GM19463 (cell line): ENCODE results near the gene SP8.

Experiments used
- ATAC-seq: cut with Tn5 transposase; IDR thresholded peaks from one replicate; pipeline ENCODE4 v1.9.1; 2021; ENCODE audit warnings: mild to moderate bottlenecking, moderate library complexity; ENCODE audit not compliant: unreplicated experiment

The SP8 gene

DNA sequence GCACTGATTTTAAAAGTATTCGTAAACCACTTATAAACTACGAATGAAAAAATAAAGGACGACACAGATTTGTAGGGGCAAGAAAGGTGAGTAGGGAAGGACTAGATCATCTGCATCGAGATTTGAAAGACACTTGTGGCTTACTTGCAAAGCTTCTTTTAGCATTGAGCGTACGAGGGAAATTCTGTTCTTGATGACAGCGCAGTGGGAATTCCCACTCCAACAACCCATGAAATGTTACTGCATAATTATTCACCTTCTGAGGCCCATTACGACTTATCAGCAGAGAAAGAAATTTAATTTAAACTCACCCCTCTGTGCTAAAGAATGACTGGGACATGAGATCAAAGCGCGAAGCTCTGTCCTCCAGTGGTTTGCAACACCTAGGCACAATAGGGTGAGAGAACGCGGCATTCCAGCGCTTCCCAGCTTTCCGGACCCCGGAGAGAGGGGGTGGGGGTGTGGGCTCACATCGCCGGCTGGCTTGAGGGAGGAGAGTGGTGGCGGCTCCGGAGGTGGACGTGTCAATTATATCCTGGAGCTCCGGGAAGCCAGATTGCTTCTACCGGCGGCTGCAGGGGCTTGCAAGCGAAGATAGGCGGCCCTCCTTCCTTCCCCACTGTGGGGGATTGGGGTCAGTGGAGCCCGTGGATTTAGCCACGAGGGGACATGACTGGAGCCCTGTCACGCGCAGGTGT is 10.3 kb downstream of the SP8 start:
- ATAC-seq = no peak

GRCh38 chr7:20754001-20754400 is 32.7 kb downstream of the SP8 start:
- ATAC-seq = no peak

DNA sequence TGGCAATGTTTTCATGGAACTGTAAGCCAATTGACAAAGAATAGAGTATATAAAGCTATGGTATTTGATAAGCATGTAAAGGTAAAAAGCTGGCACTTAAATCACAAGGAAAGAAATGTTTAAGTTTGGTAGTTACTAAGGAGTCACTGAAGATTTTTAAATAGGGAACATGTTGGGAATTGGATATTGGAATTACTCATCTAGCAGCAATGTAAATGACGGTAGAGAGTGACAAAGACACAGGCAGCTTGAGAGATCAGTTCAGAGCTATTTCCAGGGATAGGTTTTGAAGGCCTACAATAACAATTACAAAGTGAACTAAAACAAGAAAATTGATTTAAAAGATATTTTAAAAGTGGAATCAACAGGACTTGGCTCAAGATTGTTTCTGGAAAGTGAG is 36.8 kb downstream of the SP8 start:
- ATAC-seq = no peak

DNA sequence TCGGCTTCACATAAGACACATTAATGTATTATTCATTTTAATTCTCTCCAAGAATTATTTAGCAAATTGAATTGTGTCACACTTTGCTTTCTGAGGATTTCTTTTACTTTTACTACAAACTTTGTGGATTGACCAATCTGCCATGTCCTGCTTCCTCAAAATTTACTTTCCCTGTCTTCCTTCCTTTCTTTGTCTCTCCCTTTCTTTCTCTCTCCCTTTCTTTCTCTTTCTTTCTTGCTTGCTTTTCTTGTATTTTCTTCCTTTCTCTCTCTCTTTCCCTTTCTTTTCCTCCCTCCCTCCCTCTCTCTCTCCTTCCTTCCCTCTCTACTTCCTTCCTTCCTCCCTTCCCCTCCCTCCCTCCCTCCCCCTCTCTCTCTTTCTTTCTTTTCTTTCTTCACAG is 37.8 kb downstream of the SP8 start:
- no peak for ATAC-seq

- ATAC-seq = no peak
Measured at GRCh38 chr7:20747001-20747400, 39.7 kb downstream of the SP8 start.

DNA sequence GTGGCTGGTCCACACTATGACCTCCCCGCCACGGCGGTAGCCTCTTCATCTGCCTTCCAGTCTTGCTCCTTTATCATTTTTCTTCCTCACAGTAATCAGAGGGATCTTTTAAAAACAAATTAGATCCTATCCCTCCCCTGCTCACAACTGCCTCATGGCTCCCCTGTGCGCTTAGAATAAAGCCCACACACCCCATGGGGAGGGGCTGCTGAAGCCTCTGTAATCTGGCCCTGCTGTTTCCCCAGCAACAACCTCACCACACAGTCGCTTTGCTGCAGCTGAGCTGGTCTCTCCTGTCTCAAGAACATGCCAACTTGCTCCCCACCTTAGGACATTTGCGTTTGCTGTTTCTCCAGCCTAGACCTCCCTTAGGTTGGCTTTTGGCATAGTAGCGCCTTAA is 41.0 kb downstream of the SP8 start:
- no peak for ATAC-seq

DNA sequence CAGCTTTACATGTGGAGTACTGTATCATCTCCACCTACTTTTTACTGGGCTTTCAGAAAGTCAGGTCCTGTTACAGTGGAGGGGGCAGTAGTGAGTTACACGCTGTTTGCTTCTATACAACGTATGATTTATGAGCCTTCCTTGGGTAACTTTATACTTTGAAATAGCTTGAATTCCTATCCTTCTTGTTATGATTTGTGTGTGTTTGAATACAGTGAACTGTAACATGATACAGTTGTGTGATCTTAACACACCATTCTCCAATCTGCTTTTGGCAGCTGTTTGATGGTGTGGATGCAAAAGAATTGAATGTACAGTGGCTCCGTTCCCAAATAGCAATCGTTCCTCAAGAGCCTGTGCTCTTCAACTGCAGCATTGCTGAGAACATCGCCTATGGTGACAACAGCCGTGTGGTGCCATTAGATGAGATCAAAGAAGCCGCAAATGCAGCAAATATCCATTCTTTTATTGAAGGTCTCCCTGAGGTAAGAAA is 41.7 kb downstream of the SP8 start:
- ATAC-seq = no peak

DNA sequence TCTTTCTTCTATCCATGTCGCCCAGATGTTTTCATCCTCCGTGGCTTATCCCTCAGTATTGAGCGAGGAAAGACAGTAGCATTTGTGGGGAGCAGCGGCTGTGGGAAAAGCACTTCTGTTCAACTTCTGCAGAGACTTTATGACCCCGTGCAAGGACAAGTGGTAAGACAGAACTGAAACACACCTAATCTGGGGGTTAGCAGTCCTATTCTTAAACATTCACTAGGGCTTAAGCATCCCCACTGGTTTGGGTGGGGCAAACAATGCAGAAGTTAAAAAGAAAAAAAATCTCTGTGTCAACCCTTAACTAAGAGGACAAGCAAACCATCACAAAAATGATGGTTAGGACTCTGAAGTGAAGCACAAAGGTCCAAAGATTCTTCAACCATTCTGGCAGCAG is 43.8 kb downstream of the SP8 start:
- ATAC-seq = peak; percentile 41

- no peak for ATAC-seq
Measured at GRCh38 chr7:20741801-20742200, 44.9 kb downstream of the SP8 start.

GRCh38 chr7:20738518-20739481 is 47.9 kb downstream of the SP8 start:
- peak; percentile 19 for ATAC-seq

DNA sequence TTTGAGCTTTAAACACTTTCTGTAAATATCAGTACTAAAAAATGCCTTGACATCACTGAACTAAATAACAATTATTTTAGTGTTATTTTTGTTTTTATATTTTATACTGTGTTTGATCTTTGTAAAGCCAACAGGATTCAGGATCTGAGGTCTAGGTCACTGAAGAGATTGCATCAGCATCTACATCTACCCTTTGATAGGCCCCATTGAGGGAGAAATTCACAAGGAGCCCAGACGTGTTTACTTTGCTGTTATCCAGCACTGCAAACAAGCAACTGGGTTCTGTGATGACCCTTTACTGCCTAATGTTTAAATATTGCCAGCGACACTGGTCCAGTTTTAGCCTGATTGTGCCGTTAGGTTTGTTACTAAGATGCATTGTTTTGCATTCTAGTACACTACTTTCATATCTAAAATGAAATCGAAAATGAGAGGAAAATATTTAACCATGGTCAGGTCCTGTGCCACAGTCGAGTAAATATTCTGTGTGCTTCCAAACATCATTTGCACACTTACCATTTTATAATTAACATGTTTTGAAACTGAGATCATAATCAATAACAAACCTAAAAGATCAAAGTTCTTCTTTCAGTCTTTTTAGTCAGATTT is 48.7 kb downstream of the SP8 start:
- ATAC-seq = peak; percentile 72

GRCh38 chr7:20735346-20736065 is 51.2 kb downstream of the SP8 start:
- ATAC-seq = no peak
